ENCODE measurements around the gene HTT. TPM values are rescaled to one million over a fixed set of nuclear protein-coding genes. Genes with fewer than 3 reads are reported as not detected.

The HTT gene
- total RNA-seq, 1 experiment from 2014 or later: 64.4 TPM

DNA sequence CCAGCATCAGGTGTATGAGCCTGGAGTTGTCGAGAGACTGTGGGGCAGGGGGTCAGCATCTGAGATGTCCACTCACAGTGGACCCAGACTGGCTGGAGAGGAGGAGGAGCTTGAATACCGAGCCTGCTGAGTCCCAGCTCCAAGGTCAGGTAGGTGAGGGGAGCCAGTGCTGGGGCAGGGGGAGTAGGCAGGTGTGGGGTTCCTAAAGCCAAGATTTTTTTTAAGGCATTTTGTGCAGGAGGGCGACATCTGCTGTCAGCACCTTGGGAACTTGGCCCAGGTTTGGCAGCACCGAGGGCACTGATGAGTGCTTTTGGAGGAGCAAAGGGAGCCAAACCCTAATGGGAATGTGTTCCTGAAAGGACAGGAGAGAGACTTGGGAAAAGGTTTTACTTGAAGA lies 110.2 kb downstream of the HTT start:
- no peak overlapping the region for H3K14ac ChIP-seq (ENCODE audit: insufficient read depth, low read length)
- no peak overlapping the region for H3K56ac ChIP-seq (ENCODE audit: insufficient read length, low read depth, low read length)
- H2AFZ ChIP-seq (ENCODE audit: low read length): no peak overlapping the region
- no peak overlapping the region for H4K91ac ChIP-seq (ENCODE audit: insufficient read length, low read depth, low read length)
- TF ChIP-seq, protein P1, sequence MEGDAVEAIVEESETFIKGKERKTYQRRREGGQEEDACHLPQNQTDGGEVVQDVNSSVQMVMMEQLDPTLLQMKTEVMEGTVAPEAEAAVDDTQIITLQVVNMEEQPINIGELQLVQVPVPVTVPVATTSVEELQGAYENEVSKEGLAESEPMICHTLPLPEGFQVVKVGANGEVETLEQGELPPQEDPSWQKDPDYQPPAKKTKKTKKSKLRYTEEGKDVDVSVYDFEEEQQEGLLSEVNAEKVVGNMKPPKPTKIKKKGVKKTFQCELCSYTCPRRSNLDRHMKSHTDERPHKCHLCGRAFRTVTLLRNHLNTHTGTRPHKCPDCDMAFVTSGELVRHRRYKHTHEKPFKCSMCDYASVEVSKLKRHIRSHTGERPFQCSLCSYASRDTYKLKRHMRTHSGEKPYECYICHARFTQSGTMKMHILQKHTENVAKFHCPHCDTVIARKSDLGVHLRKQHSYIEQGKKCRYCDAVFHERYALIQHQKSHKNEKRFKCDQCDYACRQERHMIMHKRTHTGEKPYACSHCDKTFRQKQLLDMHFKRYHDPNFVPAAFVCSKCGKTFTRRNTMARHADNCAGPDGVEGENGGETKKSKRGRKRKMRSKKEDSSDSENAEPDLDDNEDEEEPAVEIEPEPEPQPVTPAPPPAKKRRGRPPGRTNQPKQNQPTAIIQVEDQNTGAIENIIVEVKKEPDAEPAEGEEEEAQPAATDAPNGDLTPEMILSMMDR (conservative IDR thresholded peaks at IDR 0.05): no peak
- no peaks in the 10 kb centered on the region for H3K4me1 ChIP-seq (ENCODE audit: insufficient read depth, low read length)
- H3K23ac ChIP-seq (ENCODE audit: insufficient read length, low read depth, low read length): no peak overlapping the region
- no peak overlapping the region for H2BK120ac ChIP-seq (ENCODE audit: low read depth, low read length, poor library complexity, severe bottlenecking)
- WGBS (ENCODE audit: extremely low coverage, insufficient read length, low lambda C conversion rate): no CpG with 5 or more reads among the region's 4 CpGs
- no peak overlapping the region for H3K4me2 ChIP-seq (ENCODE audit: insufficient read depth, insufficient read length, low read length)
- H3K9ac ChIP-seq (ENCODE audit: extremely low read depth, insufficient read length, low read length): no peak overlapping the region
- no peak overlapping the region for H3T11ph ChIP-seq (ENCODE audit: low read length)
- Mint-ChIP-seq H3K9me3 (no peaks in the 10 kb centered on the region), H3K27ac (peak overlapping the region in 2 of 3 experiments; percentile 17 to 62; a peak in 5 of 7 replicates), H3K27me3 (ENCODE audit: low read depth) (no peaks in the 10 kb centered on the region), H3K4me3 (no peak overlapping the region), H3K36me3 (ENCODE audit: insufficient read depth in 1 of 3, low read depth in 3 of 3) (peaks cover 20 to 83% (median 64%) of the 10 kb centered on the region in 3 experiments; a peak in 6 of 7 replicates), H3K4me1 (no peaks in the 10 kb centered on the region)
- no peak overlapping the region for H2BK20ac ChIP-seq (ENCODE audit: low read depth, low read length, poor library complexity, severe bottlenecking)
- no peak overlapping the region for H2BK12ac ChIP-seq (ENCODE audit: insufficient read length, low read depth, low read length)
- H3K18ac ChIP-seq (ENCODE audit: insufficient read length, low read depth, low read length): no peak overlapping the region
- no peak overlapping the region for H3K4ac ChIP-seq (ENCODE audit: low read depth, low read length)
- H3K23me2 ChIP-seq (ENCODE audit: insufficient read length, low read depth, low read length, poor library complexity, severe bottlenecking): no peaks in the 10 kb centered on the region
- no peak overlapping the region for H4K8ac ChIP-seq (replicated peaks; ENCODE audit: insufficient read length, low read depth, low read length)
- no peak for DNase-seq
- 0 out of 2 replicates have a peak, but pooled peaks cover 2% of the 10 kb centered on the region for H3K79me2 ChIP-seq (ENCODE audit: insufficient read depth, low read length)
- H3K79me1 ChIP-seq (ENCODE audit: insufficient read depth, low read depth, low read length, poor library complexity, severe bottlenecking): no peaks in the 10 kb centered on the region
- no peaks in the 10 kb centered on the region for H3K27me3 ChIP-seq (ENCODE audit: insufficient read depth, low read length)
- no peak overlapping the region for H2BK5ac ChIP-seq (ENCODE audit: insufficient read length, low read length)
- H2AK5ac ChIP-seq (ENCODE audit: insufficient read length, low read length): no peak overlapping the region
- no peak overlapping the region for H3K27ac ChIP-seq (ENCODE audit: insufficient read length, low read depth, low read length)
- no peak overlapping the region for H2BK15ac ChIP-seq (ENCODE audit: low read depth, low read length)
- H4K5ac ChIP-seq (ENCODE audit: insufficient read length, low read depth, low read length): no peak overlapping the region
- no peaks in the 10 kb centered on the region for H3K9me3 ChIP-seq (ENCODE audit: control insufficient read depth, low read depth, low read length)
- no peaks in the 10 kb centered on the region for H4K20me1 ChIP-seq (ENCODE audit: control insufficient read depth, insufficient read depth, insufficient read length)
